ENCODE measurements around the gene SETDB2.

The SETDB2 gene

DNA sequence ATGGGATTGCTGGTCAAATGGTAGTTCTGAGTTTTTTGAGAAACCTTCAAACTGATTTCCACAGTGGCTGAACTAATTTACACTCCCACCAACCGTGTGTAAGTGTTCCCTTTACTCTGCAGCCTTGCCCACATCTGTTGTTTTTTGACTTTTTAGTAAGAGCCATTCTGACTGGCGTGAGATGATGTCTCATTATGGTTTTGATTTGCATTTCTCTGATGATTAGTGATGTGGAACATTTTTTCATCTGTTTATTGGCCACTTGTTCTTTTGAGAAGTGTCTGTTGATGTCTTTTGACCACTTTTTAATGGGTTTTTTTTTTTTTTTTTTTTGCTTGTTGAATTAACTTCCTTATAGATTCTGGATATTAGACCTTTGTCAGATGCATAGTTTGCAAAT is 4.5 kb upstream of the SETDB2 start:
- Histone ChIP-seq H3K4me2 (ENCODE audit: low read length) (peak overlapping the region; percentile 49), H3F3A (ENCODE audit: control insufficient read depth, insufficient read depth) (peaks cover 7% of the 10 kb centered on the region), H3K9me2 (replicated peaks; ENCODE audit: control insufficient read depth, low read length) (no peaks in the 10 kb centered on the region), H3K27ac (ENCODE audit: low read depth, low read length) (peak overlapping the region; percentile 53), H3K4me3 (ENCODE audit: low read length) (peak overlapping the region; percentile 26), H3K79me2 (ENCODE audit: control insufficient read depth, low read length) (peaks cover 15% of the 10 kb centered on the region), H3K9me3 (ENCODE audit: control insufficient read depth, insufficient read depth, low read length) (no peaks in the 10 kb centered on the region; the same call in 1 of the 2 replicates), H3K36me3 (ENCODE audit: control insufficient read depth, low read length) (peaks cover 8% of the 10 kb centered on the region), H3K27me3 (ENCODE audit: control insufficient read depth, low read length) (no peaks in the 10 kb centered on the region), H3K4me1 (ENCODE audit: control insufficient read depth, low read length) (peaks cover 61% of the 10 kb centered on the region), H4K20me1 (ENCODE audit: control insufficient read depth, insufficient read depth, low read depth, low read length) (no peaks in the 10 kb centered on the region)
- no peak for TF ChIP-seq EZH2phosphoT487 (IDR thresholded peaks at IDR 0.05; ENCODE audit: borderline replicate concordance, low read length)
- TF ChIP-seq CTCF (IDR thresholded peaks at IDR 0.05; ENCODE audit: low read depth, low read length, poor library complexity, severe bottlenecking), result no peak

- no peak overlapping the region for H3K4me2 ChIP-seq (ENCODE audit: low read length)
- H3K4me3 ChIP-seq (ENCODE audit: low read length), result no peak overlapping the region; the same call in 1 of the 2 replicates
- peaks cover 22% of the 10 kb centered on the region for H3K36me3 ChIP-seq (ENCODE audit: control insufficient read depth, low read length)
- no peaks in the 10 kb centered on the region; the same call in 1 of the 2 replicates for H3K9me3 ChIP-seq (ENCODE audit: control insufficient read depth, insufficient read depth, low read length)
- peaks cover 32% of the 10 kb centered on the region for H3K79me2 ChIP-seq (ENCODE audit: control insufficient read depth, low read length)
- peaks cover 20% of the 10 kb centered on the region for H3F3A ChIP-seq (ENCODE audit: control insufficient read depth, insufficient read depth)
- no peaks in the 10 kb centered on the region for H3K27me3 ChIP-seq (ENCODE audit: control insufficient read depth, low read length)
- H3K27ac ChIP-seq (ENCODE audit: low read depth, low read length), result peak overlapping the region; percentile 4; the same call in 1 of the 2 replicates
- peaks cover 70% of the 10 kb centered on the region for H3K4me1 ChIP-seq (ENCODE audit: control insufficient read depth, low read length)
- no peaks in the 10 kb centered on the region for H3K9me2 ChIP-seq (replicated peaks; ENCODE audit: control insufficient read depth, low read length)
- H4K20me1 ChIP-seq (ENCODE audit: control insufficient read depth, insufficient read depth, low read depth, low read length), result no peaks in the 10 kb centered on the region
- TF ChIP-seq EZH2phosphoT487 (IDR thresholded peaks at IDR 0.05; ENCODE audit: borderline replicate concordance, low read length), result no peak
- no peak for TF ChIP-seq CTCF (IDR thresholded peaks at IDR 0.05; ENCODE audit: low read depth, low read length, poor library complexity, severe bottlenecking)
These were observed 2.8 kb upstream of the SETDB2 start for GRCh38 chr13:49441312-49441711.

- Histone ChIP-seq H3K4me1 (ENCODE audit: control insufficient read depth, low read length) (peaks cover 70% of the 10 kb centered on the region), H3K9me2 (replicated peaks; ENCODE audit: control insufficient read depth, low read length) (no peaks in the 10 kb centered on the region)
These were observed 2.2 kb upstream of the SETDB2 start for GRCh38 chr13:49441846-49442245.

More at GRCh38 chr13:49441846-49442245, 2.2 kb upstream of the SETDB2 start:
- Histone ChIP-seq H4K20me1 (ENCODE audit: control insufficient read depth, insufficient read depth, low read depth, low read length) (no peaks in the 10 kb centered on the region), H3K9me3 (ENCODE audit: control insufficient read depth, insufficient read depth, low read length) (no peaks in the 10 kb centered on the region; the same call in 1 of the 2 replicates), H3F3A (ENCODE audit: control insufficient read depth, insufficient read depth) (peaks cover 20% of the 10 kb centered on the region), H3K4me2 (ENCODE audit: low read length) (peak overlapping the region; percentile 81), H3K79me2 (ENCODE audit: control insufficient read depth, low read length) (peaks cover 37% of the 10 kb centered on the region), H3K4me3 (ENCODE audit: low read length) (peak overlapping the region; percentile 89), H3K36me3 (ENCODE audit: control insufficient read depth, low read length) (peaks cover 27% of the 10 kb centered on the region), H3K27ac (ENCODE audit: low read depth, low read length) (peak overlapping the region; percentile 4; the same call in 1 of the 2 replicates), H3K27me3 (ENCODE audit: control insufficient read depth, low read length) (no peaks in the 10 kb centered on the region)
- no peak for TF ChIP-seq EZH2phosphoT487 (IDR thresholded peaks at IDR 0.05; ENCODE audit: borderline replicate concordance, low read length)
- no peak for TF ChIP-seq CTCF (IDR thresholded peaks at IDR 0.05; ENCODE audit: low read depth, low read length, poor library complexity, severe bottlenecking)

All from DOHH2 (cell line).